Astrocyte of the cerebellum (primary cell): ENCODE results near the gene JAZF1.

ENCODE experiments used
- DNase-seq: peaks from one replicate; pipeline ENCODE4 v3.0.0-alpha.2; 2011; ENCODE audit warnings: low read depth
- H3K4me3 ChIP-seq: 2 replicates; pipeline ENCODE4 v1.5.1; 2011; ENCODE audit warnings: mild to moderate bottlenecking, low read depth, low read length, moderate library complexity
- CTCF ChIP-seq: IDR thresholded peaks from 2 replicates; pipeline ENCODE4 v1.5.1; 2012; ENCODE audit warnings: low read length, low read depth, moderate library complexity, mild to moderate bottlenecking; ENCODE audit errors: missing control alignments
- in situ Hi-C: cut with HindIII; loops from 2 replicates; pipeline ENCODE4 v1.10.0; 2017; ENCODE audit warnings: low sequenced_read_pairs

Gene JAZF1

GRCh38 chr7:27910326-27910725 lies 270.3 kb downstream of the JAZF1 start:
- in situ Hi-C loops, result loop anchor here (5.0 kb wide), 1 partner anchor 703 kb away; no protein-coding TSS in a partner anchor

GRCh38 chr7:27908534-27909165 lies 271.9 kb downstream of the JAZF1 start:
- no peak for TF ChIP-seq CTCF
- H3K4me3 ChIP-seq, result no peak overlapping the region
- in situ Hi-C loops, result no loop called here
- no peak for DNase-seq

More at GRCh38 chr7:27910326-27910725, 270.3 kb downstream of the JAZF1 start:
- no peak for DNase-seq
- H3K4me3 ChIP-seq, result no peak overlapping the region
- no peak for TF ChIP-seq CTCF

DNA sequence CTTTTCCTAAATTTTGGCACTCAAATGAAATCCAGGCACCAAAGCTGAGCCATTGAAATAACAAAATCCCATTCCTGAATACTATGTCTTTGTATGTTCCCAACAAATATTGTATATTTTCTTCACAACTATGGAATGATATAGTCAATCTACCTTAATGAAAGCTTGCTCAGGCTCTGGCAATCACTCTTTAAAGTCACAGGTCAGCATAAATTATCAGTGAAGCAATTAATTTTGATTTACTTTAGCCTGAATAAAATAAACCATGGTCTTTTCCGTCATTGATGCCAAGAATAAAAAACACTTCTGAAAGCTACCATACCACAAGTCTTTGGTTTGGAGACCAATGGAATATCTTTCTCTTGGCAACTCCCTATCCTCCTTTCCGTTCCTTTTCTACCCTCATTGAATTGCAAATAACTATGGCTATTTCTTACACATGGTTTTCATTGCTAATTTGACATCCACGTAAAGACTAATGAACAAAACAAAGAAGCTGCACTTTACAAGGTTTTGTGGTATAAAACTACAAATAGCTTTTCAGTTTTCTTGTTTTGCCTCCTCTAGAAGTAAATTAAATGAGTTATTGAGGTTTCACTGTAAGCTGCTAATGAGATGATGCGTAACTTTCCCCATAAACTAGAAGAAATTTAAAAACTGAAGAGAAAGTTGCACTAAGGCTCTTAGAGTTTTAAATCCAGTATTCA lies 274.1 kb downstream of the JAZF1 start:
- no peak for TF ChIP-seq CTCF
- peak; percentile 29 for DNase-seq
- in situ Hi-C loops, result no loop called here
- H3K4me3 ChIP-seq, result no peak overlapping the region

DNA sequence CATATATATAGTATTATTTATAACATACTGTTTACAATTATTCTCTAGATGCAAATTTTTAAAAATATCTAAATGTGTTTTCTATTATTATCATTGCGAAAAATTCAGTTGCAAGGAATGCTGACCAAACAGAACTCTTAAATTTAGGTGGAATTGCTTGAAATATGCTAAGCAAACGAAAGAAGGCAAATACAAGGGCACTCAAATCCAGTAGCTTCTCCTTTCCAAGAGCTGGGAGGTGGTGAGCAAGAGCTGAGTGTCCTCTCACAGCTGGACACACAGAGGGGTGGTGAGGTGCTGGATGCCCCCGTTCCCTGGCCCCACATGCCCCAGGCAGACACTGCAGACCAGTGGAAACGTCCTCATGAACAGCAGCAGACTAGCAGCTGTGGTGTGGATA lies 274.6 kb downstream of the JAZF1 start:
- in situ Hi-C loops, result no loop called here
- no peak for TF ChIP-seq CTCF

GRCh38 chr7:27901028-27901760 lies 279.4 kb downstream of the JAZF1 start:
- H3K4me3 ChIP-seq, result no peak overlapping the region
- DNase-seq, result no peak
- TF ChIP-seq CTCF, result no peak
- in situ Hi-C loops, result no loop called here

More for the DNA sequence above, 274.6 kb downstream of the JAZF1 start:
- no peak overlapping the region for H3K4me3 ChIP-seq
- no peak for DNase-seq

DNA sequence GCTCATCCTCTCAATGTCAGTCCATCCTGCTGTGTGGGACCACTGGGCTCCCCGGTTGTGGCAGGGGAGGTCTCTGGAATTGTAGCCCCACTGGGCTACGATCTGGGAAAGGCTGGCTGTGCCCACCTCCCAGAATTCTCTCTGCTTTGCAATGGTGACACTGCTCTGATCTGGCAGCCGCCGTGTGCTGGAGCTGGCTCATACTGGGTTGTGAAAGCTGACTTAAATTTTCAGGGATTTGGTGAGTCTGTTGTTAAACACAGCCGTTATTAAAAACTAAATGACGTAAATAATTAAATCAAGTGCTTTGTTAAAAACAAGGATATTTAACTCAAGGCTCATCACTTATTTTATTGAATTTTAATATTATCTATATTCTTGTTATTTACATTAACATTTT lies 280.6 kb downstream of the JAZF1 start:
- no peak for DNase-seq
- no peak for TF ChIP-seq CTCF
- in situ Hi-C loops, result no loop called here
- H3K4me3 ChIP-seq, result no peak overlapping the region
